GM19351 (cell line): ENCODE data around the gene HECA.
"Not testable (repeated sequence)": the region's sequence is repeated elsewhere in the genome, so short reads cannot be mapped to it uniquely, and the experiment has no call there.

ENCODE experiments used
- ATAC-seq: cut with Tn5 transposase; IDR thresholded peaks from one replicate; pipeline ENCODE4 v1.9.1; 2021; ENCODE audit warnings: mild to moderate bottlenecking, moderate library complexity; ENCODE audit not compliant: unreplicated experiment

Gene HECA

DNA sequence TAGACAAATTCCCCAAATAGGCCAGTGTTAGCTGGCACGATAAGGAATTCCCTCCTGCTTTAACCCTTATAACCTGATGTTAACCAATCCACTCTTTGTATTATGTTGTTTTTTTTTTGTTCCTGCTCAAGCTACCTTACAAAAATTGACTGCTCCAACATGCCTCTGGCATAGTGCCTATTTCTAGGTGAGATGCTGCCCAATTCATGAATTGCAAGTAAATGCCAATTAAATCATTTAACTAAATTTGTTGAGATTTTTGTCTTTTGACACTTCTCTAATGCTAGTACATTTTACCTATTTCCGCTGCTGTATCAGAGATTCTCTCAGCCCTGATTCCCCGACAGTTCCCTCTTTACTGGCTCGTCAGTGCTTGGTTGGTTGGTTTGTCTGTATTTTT lies 66.5 kb downstream of the HECA start:
- ATAC-seq: no peak

DNA sequence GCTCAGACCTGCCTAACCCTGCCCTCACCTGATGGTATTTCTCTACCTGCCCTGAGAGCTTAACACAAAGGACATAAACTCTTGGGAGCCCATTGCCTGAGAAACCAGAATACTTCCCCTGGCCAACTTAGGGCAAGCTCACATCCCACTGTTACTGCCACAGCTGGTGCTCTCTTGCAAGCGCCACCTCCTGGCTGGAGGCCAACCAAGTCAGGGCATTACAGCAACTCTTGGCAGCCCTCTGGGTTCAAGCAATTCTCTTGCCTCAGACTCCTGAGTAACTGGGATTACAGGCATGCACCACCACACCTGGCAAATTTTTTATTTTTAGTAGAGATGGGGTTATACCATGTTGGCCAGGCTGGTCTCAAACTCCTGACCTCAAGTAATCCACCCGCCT lies 70.1 kb downstream of the HECA start:
- ATAC-seq: no peak

DNA sequence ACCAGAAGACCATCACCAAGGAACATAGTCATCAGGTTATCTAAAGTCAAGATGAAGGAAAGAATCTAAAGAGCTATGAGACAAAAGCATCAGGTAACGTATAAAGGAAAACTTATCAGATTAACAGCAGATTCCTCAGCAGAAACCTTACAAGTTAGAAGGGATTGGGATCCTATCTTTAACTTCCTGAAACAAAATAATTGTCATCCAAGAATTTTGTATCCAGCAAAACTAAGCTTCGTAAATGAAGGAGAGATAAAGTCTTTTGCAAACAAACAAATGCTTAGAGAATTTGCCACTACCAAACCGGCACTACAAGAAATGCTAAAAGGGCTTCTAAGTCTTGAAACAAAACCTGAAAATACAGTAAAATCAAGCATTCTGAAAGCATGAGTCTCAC lies 71.0 kb downstream of the HECA start:
- no peak for ATAC-seq

DNA sequence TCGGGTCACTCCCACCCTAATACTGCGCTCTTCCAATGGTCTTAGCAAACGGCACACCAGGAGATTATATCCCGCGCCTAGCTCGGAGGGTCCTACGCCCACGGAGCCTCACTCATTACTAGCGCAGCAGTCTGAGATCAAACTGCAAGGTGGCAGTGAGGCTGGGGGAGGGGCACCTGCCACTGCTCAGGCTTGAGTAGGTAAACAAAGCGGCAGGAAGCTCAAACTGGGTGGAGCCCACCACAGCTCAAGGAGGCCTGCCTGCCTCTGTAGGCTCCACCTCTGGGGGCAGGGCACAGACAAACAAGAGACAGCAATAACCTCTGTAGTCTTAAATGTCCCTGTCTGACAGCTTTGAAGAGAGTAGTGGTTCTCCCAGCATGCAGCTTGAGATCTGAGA lies 75.9 kb downstream of the HECA start:
- not testable (repeated sequence) for ATAC-seq

DNA sequence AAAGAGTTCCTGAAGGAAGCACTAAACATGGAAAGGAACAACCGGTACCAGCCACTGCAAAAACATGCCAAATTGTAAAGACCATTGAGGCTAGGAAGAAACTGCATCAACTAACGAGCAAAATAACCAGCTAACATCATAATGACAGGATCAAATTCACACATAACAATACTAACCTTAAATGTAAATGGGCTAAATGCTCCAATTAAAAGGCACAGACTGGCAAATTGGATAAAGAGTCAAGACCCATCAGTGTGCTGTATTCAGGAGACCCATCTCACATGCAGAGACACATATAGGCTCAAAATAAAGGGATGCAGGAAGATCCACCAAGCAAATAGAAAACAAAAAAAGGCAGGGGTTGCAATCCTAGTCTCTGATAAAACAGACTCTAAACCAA lies 77.6 kb downstream of the HECA start:
- not testable (repeated sequence) for ATAC-seq

DNA sequence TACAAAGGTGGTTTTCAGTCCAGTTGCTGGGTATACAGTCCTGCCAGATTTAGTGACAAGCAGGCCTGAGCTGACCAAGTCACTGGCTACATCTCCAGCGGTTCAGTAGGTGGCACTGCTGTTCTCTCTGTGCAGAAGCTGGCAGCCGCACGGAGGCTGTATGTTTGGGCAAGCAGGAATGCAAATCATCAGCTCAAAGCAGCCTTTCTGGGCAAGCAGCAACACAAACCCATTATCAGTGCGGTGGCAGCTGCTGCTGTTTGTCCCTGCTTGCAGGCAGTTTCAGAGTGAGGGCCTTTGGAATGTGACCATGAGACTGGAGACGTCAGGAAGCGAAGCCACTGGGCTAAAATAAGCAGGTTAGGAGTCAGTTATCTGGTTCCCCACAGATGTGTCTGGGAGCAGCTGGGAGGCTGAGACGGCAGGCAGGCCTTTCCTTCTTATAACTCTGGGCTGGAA lies 84.4 kb downstream of the HECA start:
- ATAC-seq: peak; percentile 100

DNA sequence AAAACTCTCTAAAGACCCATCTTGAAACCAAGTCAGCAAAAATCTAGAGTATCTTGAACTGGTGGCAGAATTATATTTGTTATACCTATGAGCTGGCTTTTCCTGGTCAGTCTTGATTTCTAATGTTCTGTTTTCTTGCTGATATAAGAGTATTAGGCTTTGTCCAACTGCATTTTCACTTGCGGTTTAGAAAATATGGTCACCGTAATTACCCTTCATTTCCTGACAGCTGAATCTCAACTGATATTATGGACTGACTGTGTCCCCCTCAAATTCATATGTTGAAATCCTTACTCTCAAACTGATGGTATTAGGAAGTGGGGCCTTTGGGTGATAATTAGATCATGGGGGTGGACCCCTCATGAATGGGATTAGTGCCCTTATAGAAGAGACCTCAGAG lies 84.9 kb downstream of the HECA start:
- ATAC-seq: peak; percentile 9

DNA sequence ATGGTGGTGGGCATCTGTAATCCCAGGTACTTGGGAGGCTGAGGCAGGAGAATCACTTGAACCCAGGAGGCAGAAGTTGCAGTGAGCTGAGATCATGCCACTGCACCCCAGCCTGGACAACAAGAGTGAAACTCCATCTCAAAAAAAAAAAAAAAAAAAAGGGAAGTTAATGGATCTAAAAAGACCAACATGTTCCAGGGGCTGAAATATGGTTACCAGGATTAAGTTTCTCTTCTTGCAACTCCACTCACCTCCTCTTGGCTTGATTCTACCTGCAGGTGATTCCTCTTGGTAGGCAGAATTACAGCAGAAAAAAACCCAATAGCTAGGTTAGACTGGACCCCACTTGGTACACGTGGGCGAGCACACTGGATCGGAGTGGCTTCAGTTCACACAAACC lies 93.5 kb downstream of the HECA start:
- not testable (repeated sequence) for ATAC-seq
